Fibroblast of peridontal ligament (primary cell): ENCODE results near the gene IER5L.

Experiments used
- DNase-seq: peaks from one replicate; pipeline ENCODE4 v3.0.0-alpha.2; 2010; ENCODE audit errors: extremely low read depth

The IER5L gene

DNA sequence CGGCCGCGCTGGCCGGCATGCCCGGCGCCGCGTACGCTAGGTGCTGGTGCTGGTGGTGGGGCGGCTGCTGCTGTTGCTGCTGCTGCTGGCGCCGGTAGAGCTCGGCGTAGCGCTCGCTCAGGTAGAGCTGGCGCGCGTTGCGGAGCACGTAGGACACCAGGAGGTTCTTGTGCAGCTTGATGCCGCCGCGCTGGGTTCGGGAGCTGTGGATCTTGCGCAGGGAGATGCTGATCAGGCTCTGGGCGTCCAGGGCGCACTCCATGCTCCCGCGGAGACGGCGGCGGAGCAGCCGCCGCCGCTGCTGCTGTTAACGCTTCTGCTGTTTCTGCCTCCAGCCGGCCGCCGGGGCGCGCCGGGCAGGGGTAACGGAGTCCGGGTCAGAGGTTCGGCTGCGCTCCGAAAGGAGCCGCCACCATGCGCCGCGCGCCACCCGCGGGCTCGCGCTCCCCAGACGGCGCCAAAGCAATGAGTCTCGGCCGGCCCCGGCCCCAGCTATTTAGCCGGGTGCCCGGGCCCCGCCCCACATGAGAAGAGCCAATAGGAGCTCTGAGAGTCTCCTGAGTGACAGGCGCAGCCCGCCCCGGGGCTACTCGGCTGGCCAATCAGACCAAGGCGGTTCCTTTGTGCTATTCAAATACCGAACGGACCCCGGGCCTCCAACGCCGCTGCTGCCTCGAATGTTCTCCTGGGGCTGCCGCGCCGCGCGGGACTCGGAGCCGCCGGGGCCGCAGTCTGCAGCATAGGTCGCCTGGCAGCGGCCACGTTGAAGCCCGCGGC is at the start of gene IER5L:
Gene IER5L, minus strand, starts transcription at position 471 of the 777 bp plus-strand sequence. Its CDS starts 209 bp downstream, at position 262.
- peak; percentile 93 for DNase-seq

DNA sequence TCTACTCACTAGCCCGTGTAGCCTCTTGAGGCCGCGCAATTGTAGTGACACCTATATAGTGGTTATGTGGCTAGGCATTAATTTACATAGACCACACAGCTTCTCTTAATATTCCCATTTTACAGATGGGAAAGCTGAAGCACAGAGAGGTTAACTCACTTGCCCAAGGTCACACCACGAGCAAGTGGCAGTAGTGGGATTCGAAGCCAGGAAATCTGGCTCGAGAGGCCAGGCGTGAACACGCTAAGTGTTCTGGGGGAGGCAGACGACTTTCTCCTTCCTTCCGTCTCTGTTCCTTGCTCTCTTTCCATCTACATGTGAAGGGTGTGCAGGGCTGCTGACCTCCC is 49.8 kb upstream of the IER5L start:
- no peak for DNase-seq

GRCh38 chr9:129225815-129226214 is 47.8 kb upstream of the IER5L start:
- peak; percentile 83 for DNase-seq

DNA sequence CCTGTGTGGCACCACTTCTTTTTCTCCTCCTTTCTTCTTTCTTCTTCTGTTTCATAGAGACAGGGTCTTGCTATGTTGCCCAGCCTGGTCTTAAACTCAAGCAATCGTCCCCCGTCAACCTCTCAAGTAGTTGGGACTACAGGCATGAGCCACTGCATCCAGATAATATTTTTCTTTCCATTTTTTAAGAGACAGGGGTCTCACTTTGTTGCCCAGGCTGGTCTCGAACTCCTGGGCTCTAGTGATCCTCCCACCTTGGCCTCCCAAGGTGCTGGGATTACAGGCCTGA is 47.4 kb upstream of the IER5L start:
- DNase-seq = no peak

- no peak for DNase-seq
Observed at GRCh38 chr9:129224618-129225489, 46.8 kb upstream of the IER5L start.

DNA sequence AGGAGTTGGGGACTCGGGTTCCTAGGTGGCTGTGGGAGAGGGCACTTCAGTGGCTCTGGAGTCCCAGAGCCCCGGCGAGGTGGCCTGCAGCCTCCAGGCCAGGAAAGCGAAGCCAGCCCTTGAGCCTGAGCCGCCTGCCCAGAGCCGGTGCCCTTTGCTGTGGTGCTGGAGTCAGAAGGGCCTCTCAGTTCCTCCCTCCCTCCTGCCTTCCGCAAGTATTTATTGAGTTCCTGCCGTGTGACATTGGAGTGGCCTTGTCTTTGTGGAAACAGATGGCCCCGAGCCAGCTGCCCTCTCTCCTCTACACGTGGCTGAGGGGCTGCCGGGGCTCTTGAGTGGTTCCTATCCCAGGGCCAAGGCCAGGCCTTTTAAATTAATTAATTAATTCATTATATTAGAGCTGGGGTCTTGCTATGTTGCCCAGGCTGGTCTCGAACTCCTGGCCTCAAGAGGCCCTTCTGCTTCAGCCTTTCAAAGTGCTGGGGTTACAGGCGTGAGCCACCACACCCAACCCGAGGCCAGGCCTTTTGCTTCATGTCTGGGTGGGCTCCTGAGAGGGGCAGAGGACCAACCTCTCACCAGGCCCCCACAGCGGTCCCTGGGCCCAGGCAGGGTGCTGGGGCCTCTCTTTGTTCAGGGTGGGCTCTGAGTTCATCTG is 45.6 kb upstream of the IER5L start:
- DNase-seq = no peak

- DNase-seq = no peak
Observed at GRCh38 chr9:129222819-129223218, 44.8 kb upstream of the IER5L start.

DNA sequence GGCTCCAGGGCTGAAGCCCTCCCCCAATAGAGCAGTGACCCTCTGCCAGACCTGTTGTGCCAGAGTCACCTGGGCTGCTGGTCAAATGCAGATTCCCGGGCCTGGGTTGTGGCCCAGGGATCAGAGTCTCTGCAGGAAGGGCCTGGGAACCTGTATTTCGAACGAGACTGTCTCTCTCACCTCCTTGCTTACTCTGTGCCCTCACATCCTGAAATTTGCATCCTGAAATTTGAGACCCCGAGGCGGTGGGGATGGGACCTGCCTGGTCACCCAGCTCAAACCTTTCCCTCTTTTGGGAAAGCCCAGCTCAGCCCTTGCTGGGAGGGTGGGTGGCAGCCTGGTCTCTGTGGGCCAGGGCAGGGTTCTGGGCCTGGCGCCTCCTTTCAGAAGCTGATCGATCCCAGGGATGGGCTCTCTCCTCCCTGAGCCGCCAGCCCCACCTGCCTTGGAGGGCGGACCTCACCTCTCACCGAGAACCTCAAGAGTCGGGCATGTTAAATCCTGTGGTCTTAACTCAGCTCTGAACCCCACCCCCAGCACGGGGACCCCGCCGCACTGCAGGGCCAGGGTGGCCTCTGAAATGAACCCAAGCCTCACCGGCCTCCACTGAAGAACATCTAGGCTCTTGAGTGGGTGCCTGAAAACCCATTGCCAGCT is 44.0 kb upstream of the IER5L start:
- no peak for DNase-seq

- DNase-seq = no peak
Observed at GRCh38 chr9:129221233-129221632, 43.2 kb upstream of the IER5L start.

- no peak for DNase-seq
Observed at GRCh38 chr9:129220771-129221170, 42.7 kb upstream of the IER5L start.

DNA sequence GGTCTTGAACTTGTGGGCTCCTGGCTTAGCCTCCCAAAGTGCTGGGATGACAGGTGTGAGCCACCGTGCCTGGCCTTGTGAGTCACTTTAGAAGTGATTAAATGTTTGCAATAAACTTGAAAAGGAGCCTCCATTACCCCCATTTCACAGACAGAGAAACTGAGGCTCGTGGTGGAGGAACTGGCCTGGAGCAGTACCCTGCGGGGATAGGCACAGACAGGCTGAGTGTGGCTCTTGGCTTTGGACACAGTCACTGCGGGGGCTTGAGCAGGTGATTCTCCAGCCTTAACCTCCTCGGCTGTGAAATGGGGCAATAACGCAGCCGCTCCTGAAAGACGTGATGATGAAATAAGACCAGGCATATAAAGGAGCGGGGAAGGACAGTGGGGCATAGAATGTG is 40.9 kb upstream of the IER5L start:
- no peak for DNase-seq

DNA sequence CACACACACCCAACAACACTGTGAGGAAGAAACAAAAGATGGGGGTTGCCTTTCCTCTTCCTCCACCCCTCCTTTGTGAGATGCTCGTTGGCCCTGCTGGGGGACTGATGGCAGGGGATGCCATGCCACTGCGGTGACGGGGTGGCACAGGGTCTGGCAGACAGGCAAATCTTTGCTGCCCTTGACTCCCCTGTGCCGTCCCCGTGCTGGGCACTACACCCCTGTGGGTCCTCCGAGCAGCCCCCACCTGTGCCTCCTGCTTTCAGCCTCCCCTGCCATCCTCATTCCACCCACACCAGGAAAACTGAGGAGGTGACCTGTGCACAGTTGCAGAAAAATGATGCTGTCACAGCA is 40.2 kb upstream of the IER5L start:
- no peak for DNase-seq

GRCh38 chr9:129213551-129213950 is 35.5 kb upstream of the IER5L start:
- no peak for DNase-seq

DNA sequence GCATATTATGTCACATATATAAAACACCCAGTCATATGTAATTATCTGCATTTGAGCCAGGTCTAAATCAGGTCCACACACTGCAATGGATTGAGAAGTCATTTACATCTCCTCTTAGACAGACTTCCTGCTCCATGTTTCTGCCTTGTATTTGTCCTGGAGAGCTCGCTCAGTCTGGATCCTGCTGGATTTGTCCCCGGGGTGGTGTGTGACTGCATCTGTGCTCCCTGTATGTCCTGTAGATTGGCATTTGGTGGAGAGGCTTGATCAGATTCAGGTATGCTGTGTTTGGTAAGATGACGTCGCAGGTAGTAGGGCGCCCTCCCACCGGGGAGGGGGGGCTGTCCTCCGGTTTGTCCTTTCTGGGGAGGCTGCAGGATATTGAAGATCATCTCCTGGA is 33.6 kb upstream of the IER5L start:
- no peak for DNase-seq

DNA sequence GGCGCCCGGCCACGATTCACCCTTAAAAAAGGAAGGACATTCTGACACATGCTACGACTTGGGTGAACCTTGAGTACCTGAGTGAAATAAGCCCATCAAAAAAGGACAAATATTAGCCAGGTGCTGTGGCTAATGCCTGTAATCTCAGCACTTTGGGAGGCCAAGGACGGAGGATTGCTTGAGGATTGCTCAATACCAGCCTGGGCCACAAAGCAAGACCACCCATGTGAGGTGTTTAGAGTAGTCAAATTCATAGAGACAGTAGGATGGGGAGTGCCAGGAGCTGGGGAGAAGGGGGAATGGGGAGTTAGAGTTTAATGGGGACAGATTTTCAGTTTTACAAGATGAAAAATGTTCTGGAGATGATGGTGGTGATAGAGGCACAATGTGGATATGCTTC is 32.1 kb upstream of the IER5L start:
- DNase-seq = no peak

- DNase-seq = no peak
Observed at GRCh38 chr9:129209580-129209979, 31.5 kb upstream of the IER5L start.

DNA sequence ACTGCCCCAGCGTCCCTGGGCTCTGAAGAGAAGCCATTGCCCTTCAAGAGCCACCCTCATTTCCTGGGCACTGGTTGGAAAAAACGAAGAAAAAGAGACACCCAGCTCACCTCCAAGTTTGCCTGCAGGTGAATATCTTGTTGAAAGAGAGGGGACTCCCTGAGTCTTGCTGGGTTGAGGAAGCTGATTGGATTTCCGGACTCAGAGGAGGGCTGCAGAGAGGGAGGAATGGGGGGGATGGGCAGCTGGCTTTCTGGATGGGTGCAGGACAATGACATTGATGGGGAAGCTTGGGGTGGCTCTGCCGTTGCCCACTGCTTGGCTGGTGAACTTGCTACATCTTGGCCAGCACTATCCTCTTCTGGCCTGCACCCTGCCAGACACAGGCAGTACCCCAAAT is 31.0 kb upstream of the IER5L start:
- no peak for DNase-seq

DNA sequence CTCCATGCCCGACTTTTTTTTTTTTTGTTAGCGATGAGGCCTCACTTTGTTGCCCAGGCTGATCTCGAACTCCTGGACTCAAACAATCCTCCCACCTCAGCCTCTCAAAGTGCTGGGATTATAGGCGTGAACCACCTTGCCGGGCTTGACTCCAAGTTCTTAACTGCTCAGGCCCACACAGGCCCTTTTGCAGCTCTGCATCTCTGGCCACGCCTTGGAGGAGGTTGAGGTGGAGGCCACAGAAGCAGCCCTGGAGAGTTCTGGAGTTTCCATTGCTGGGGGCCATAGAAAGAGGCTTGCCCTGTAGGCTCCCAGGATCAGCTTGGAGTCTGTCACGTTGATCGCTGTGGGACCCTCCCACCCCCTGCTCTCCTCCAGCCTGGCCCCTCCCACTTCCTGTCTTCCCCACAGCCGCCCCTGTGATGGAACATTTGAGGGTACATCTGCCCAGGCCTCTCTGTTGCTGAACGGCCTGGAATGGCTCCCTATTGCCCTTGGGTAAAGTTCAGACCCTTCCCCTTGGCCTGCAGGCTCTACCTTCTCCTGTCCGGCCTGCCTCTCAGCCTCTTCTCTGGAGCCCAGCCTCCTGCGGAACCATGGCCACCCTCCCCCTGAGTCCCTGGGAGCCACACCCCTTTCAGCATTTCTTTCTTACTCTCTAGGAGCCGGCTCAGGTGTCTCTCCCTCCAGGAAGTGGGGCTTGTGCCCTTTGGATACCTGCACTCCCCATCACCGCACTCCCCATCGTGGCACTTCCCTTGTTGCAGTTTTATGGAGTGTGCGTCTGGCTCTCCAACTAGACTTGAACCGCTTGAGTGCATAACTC is 30.4 kb upstream of the IER5L start:
- no peak for DNase-seq

- DNase-seq = no peak
Observed at GRCh38 chr9:129206905-129207304, 28.8 kb upstream of the IER5L start.

DNA sequence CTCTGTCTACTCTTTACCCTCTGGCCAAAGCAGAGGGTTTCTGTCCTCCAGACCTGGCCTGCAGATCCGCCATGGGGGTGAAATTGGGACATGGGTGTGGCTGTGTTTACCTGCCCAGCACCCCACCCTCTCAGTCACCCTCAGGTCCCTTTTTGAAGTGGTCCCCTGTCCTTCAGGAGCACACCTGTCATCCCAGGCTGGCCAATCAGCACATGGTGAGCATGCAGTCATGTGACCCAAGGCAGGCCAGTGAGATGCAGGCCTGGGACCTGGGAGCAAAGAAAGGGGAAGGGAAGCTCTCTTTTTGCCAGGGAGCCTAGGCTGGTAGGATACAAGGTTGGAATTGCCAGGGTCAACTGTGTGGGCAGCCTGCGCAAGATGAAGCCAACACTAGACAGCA is 28.3 kb upstream of the IER5L start:
- no peak for DNase-seq

GRCh38 chr9:129204840-129205239 is 26.8 kb upstream of the IER5L start:
- no peak for DNase-seq

DNA sequence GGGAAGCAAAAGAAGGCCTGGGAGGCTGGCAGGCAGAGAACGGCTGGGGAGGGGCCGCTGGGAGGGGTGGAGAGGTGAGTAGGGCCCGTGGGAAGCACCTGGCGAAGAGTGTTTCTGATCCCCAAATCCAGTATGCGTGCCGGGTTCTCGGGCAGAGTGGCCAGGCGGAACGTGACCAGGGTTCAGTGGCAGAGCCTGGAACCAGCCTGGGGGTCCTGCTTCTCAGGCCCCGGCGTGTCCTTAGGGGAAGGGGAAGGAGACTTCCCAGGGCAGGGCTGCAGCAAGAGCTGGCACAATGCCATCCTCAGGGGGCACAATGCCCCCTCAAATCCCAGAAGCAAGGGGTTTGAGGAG is 25.5 kb upstream of the IER5L start:
- no peak for DNase-seq
